Panc1 (cell line): ENCODE results near the gene AMBRA1. TPM values are rescaled to one million over a fixed set of nuclear protein-coding genes. Genes with fewer than 3 reads are reported as not detected.
A peak's percentile ranks its signal among the peaks of the same experiment; 100 is the strongest.

ENCODE experiments used
- ATAC-seq: fragments of 200-7000 bp; cut with Tn5 transposase; 2 replicates; pipeline ENCODE4 v1.9.1; 2020; ENCODE audit warnings: mild to moderate bottlenecking, moderate library complexity
- BruUV-seq: library from RNA; stranded (reverse); fragments of 400-500 nt; replicated peaks from 2 replicates; lab custom pipeline; 2021; lab: Mats Ljungman, UMichigan
- CTCF ChIA-PET: fragments of 300-600 bp; sonication (Branson Sonifier 250); formaldehyde crosslinking; loops from one replicate; lab custom pipeline; 2022; ENCODE audit warnings: antibody characterized with exemption; lab: Charles Lee
- POLR2A ChIA-PET: fragments of 300-600 bp; sonication (Branson Sonifier 250); formaldehyde crosslinking; loops from one replicate; lab custom pipeline; 2022; ENCODE audit warnings: antibody characterized with exemption; lab: Charles Lee
- DNase-seq: peaks from one replicate; pipeline ENCODE4 v3.0.0-alpha.2; 2010; ENCODE audit warnings: low read depth, low spot score
- H3K27ac ChIP-seq: 2 replicates; pipeline ENCODE4 v1.5.1; 2011; ENCODE audit warnings: mild to moderate bottlenecking, low read length, inconsistent platforms
- H3K27me3 ChIP-seq: fragments of 200-500 bp; sonication (Bioruptor generic); 2 replicates; pipeline ENCODE4 v1.6.0; 2014; ENCODE audit warnings: low read length, inconsistent platforms; ENCODE audit not compliant: control insufficient read depth, insufficient read depth
- H3K36me3 ChIP-seq: fragments of 200-500 bp; sonication (Bioruptor generic); 2 replicates; pipeline ENCODE4 v1.5.1; 2014; ENCODE audit warnings: inconsistent platforms, mild to moderate bottlenecking, low read length, moderate library complexity; ENCODE audit not compliant: control insufficient read depth, insufficient read depth
- H3K4me1 ChIP-seq: 2 replicates; pipeline ENCODE4 v1.5.1; 2011; ENCODE audit warnings: inconsistent platforms, mild to moderate bottlenecking, low read length, moderate library complexity; ENCODE audit not compliant: control insufficient read depth, insufficient read depth
- H3K4me3 ChIP-seq, 2 experiments: 2 replicates each; pipeline ENCODE4 v1.5.1; 2011 to 2012; ENCODE audit warnings: low read depth in 2 of 2, low read length in 2 of 2, mild to moderate bottlenecking in 2 of 2, inconsistent platforms in 1 of 2, moderate library complexity in 1 of 2
- H3K9me3 ChIP-seq: fragments of 200-500 bp; sonication (Bioruptor generic); 2 replicates; pipeline ENCODE4 v1.5.1; 2014; ENCODE audit warnings: low read depth, mild to moderate bottlenecking, inconsistent platforms, low read length, moderate library complexity; ENCODE audit not compliant: control insufficient read depth, insufficient read depth
- POLR2AphosphoS5 ChIP-seq: IDR thresholded peaks from 2 replicates; pipeline ENCODE4 v1.6.1; 2012; ENCODE audit warnings: mild to moderate bottlenecking, low read depth, low read length, moderate library complexity
- REST ChIP-seq, 2 experiments: IDR thresholded peaks; 2 replicates each; pipeline ENCODE4 v1.6.1; 2011 to 2012; ENCODE audit warnings: low read depth in 2 of 2, control low read depth in 1 of 2, low read length in 1 of 2, mild to moderate bottlenecking in 1 of 2, moderate library complexity in 1 of 2; ENCODE audit not compliant: insufficient read depth in 1 of 2
- SIN3A ChIP-seq: IDR thresholded peaks from 2 replicates; pipeline ENCODE4 v1.6.1; 2012; ENCODE audit warnings: low read depth, mild to moderate bottlenecking, low read length, moderate library complexity, borderline replicate concordance; ENCODE audit not compliant: insufficient read depth
- TCF7L2 ChIP-seq: IDR thresholded peaks from 2 replicates; pipeline ENCODE4 v1.6.1; 2011; ENCODE audit warnings: mild to moderate bottlenecking, low read depth, low read length, inconsistent platforms
- in situ Hi-C: cut with HindIII; loops from 2 replicates; pipeline ENCODE4 v1.10.0; 2016; ENCODE audit warnings: low sequenced_read_pairs, low pct_unique_long_range_greater_than_20kb
- intact Hi-C: fragments of 100-400 bp; cut with micrococcal nuclease; formaldehyde crosslinking; loops from one replicate; pipeline ENCODE4 v1.10.0; 2022; ENCODE audit not compliant: unreplicated experiment
- total RNA-seq: library from RNA; stranded (reverse); gene quantifications from one replicate; pipeline ENCODE4 v1.2.1, GENCODE V29; 2021; ENCODE audit not compliant: unreplicated experiment
- TF ChIP-seq, protein P1 (sequence below): fragments of 450-650 bp; IDR thresholded peaks from 2 replicates; pipeline ENCODE4 v1.5.1; 2017; ENCODE audit warnings: mild to moderate bottlenecking

Gene AMBRA1
- total RNA-seq, 1 experiment from 2014 or later = 40.0 TPM

DNA sequence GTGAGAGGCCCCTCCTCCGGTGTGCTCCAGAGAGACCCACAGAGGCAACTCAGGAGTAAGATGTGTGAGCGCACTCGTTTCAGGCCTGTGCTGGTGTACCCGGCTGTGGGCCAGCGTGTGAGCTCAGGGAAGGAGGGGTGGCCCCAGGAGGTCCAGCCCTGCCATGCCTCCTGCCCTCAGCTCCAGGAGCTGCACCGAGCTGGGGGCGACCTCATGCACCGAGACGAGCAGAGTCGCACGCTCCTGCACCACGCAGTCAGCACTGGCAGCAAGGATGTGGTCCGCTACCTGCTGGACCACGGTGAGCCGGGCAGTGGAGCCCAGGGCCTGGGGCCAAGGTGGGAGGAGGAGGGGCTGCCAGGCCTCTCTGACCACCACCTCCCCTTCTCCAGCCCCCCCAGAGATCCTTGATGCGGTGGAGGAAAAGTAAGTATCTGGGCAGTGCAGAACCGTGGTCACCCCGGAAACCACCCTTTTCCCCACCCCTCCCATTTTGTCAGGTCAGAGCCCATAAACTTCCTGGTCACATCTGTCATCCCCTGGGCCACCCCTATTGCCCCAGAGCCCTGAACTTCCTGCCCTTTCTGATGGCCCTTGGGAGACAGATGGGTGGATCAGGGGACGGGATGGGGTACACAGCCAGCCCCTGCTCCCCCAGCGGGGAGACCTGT lies 214.9 kb downstream of the AMBRA1 start:
- no peaks in the 10 kb centered on the region; the same call in 1 of the 2 replicates for H3K36me3 ChIP-seq
- in situ Hi-C loops = no loop called here
- POLR2A ChIA-PET = no interaction called here

GRCh38 chr11:46378296-46378695 lies 215.5 kb downstream of the AMBRA1 start:
- Histone ChIP-seq H3K4me3 (no peak overlapping the region), H3K36me3 (no peaks in the 10 kb centered on the region; the same call in 1 of the 2 replicates), H3K9me3 (no peaks in the 10 kb centered on the region), H3K27me3 (no peaks in the 10 kb centered on the region), H3K4me1 (peaks cover 16% of the 10 kb centered on the region), H3K27ac (no peak overlapping the region)
- POLR2A ChIA-PET = no interaction called here
- DNase-seq = no peak
- no TSS peak for BruUV-seq
- intact Hi-C loops (no loop called here), in situ Hi-C loops (no loop called here)
- no peak for TF ChIP-seq REST (IDR thresholded peaks at IDR 0.05; ENCODE audit: insufficient read depth in 1 of 2, low read depth in 2 of 2, low read length in 1 of 2)
- no peak for TF ChIP-seq TCF7L2
- no peak for TF ChIP-seq POLR2AphosphoS5
- no peak for TF ChIP-seq SIN3A
- TF ChIP-seq, protein P1, sequence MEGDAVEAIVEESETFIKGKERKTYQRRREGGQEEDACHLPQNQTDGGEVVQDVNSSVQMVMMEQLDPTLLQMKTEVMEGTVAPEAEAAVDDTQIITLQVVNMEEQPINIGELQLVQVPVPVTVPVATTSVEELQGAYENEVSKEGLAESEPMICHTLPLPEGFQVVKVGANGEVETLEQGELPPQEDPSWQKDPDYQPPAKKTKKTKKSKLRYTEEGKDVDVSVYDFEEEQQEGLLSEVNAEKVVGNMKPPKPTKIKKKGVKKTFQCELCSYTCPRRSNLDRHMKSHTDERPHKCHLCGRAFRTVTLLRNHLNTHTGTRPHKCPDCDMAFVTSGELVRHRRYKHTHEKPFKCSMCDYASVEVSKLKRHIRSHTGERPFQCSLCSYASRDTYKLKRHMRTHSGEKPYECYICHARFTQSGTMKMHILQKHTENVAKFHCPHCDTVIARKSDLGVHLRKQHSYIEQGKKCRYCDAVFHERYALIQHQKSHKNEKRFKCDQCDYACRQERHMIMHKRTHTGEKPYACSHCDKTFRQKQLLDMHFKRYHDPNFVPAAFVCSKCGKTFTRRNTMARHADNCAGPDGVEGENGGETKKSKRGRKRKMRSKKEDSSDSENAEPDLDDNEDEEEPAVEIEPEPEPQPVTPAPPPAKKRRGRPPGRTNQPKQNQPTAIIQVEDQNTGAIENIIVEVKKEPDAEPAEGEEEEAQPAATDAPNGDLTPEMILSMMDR = no peak
- ATAC-seq = no peak
- CTCF ChIA-PET = no interaction called here

More for the DNA sequence above, 214.9 kb downstream of the AMBRA1 start:
- CTCF ChIA-PET = interaction anchor here (1.2 kb wide), 1 partner anchor 10 kb away, joined by 4 read pairs; no protein-coding TSS in a partner anchor
- intact Hi-C loops = no loop called here
- ATAC-seq (peak; percentile 5; the same call in 1 of the 2 replicates), DNase-seq (no peak)
- Histone ChIP-seq H3K27me3 (no peaks in the 10 kb centered on the region), H3K27ac (peak overlapping the region; percentile 66), H3K4me1 (peaks cover 16% of the 10 kb centered on the region), H3K9me3 (no peaks in the 10 kb centered on the region), H3K4me3 (no peak overlapping the region)
- BruUV-seq = no TSS peak
- no peak for TF ChIP-seq SIN3A
- TF ChIP-seq TCF7L2 = no peak
- no peak for TF ChIP-seq REST (IDR thresholded peaks at IDR 0.05; ENCODE audit: insufficient read depth in 1 of 2, low read depth in 2 of 2, low read length in 1 of 2)
- TF ChIP-seq, protein P1 = no peak
- TF ChIP-seq POLR2AphosphoS5 = no peak
